Measurements from ENCODE around the gene GTF2A1L.

- TF ChIP-seq MAX (IDR thresholded peaks at IDR 0.05) (no peak), CTCF (IDR thresholded peaks at IDR 0.05; ENCODE audit: low read depth, low read length, missing input control) (no peak), REST (IDR thresholded peaks at IDR 0.05) (no peak), EGR1 (IDR thresholded peaks at IDR 0.05; ENCODE audit: low read depth in 2 of 2) (no peak), RAD21 (IDR thresholded peaks at IDR 0.05) (no peak), ZBTB33 (IDR thresholded peaks at IDR 0.05) (no peak), YY1 (IDR thresholded peaks at IDR 0.05) (no peak), GABPA (IDR thresholded peaks at IDR 0.05 in 1 of 2, conservative IDR thresholded peaks at IDR 0.05 in 1 of 2) (no peak), RXRA (IDR thresholded peaks at IDR 0.05) (no peak)
Measured at GRCh38 chr2:48569433-48569832, 48.2 kb upstream of the GTF2A1L start.
